Measurements from ENCODE around the gene DPH7. TPM values are rescaled to one million over a fixed set of nuclear protein-coding genes. Genes with fewer than 3 reads are reported as not detected.
"Not testable (repeated sequence)": the region's sequence is repeated elsewhere in the genome, so short reads cannot be mapped to it uniquely, and the experiment has no call there.

DPH7 gene
- total RNA-seq, 1 donor from 2014 or later = 18.0 TPM

- DNase-seq = no peak
- no peak overlapping the region for H3K4me3 ChIP-seq
- H3K27me3 ChIP-seq (ENCODE audit: low read depth) = no peaks in the 10 kb centered on the region
- no peak for TF ChIP-seq CTCF (IDR thresholded peaks at IDR 0.05; ENCODE audit: borderline replicate concordance)
- H3K36me3 ChIP-seq = no peaks in the 10 kb centered on the region
- intact Hi-C loops (cut with micrococcal nuclease) = no loop called here
- H3K4me1 ChIP-seq = no peaks in the 10 kb centered on the region
- no peak overlapping the region for H3K27ac ChIP-seq (replicated peaks)
- H3K9me3 ChIP-seq (replicated peaks) = no peaks in the 10 kb centered on the region
These were observed 54.4 kb downstream of the DPH7 start for GRCh38 chr9:137524161-137524980.

GRCh38 chr9:137522746-137523455 is 55.8 kb downstream of the DPH7 start:
- H3K4me1 ChIP-seq = no peaks in the 10 kb centered on the region
- no peaks in the 10 kb centered on the region for H3K9me3 ChIP-seq (replicated peaks)
- no peak for TF ChIP-seq CTCF (IDR thresholded peaks at IDR 0.05; ENCODE audit: borderline replicate concordance)
- no peak overlapping the region for H3K27ac ChIP-seq (replicated peaks)
- intact Hi-C loops (cut with micrococcal nuclease) = no loop called here
- no peaks in the 10 kb centered on the region for H3K27me3 ChIP-seq (ENCODE audit: low read depth)
- H3K36me3 ChIP-seq = no peaks in the 10 kb centered on the region
- no peak for DNase-seq
- H3K4me3 ChIP-seq = no peak overlapping the region

- H3K4me3 ChIP-seq = no peak overlapping the region
- H3K36me3 ChIP-seq = no peaks in the 10 kb centered on the region
- no peaks in the 10 kb centered on the region for H3K27me3 ChIP-seq (ENCODE audit: low read depth)
- no peaks in the 10 kb centered on the region for H3K4me1 ChIP-seq
- no peak for TF ChIP-seq CTCF (IDR thresholded peaks at IDR 0.05; ENCODE audit: borderline replicate concordance)
- no peak for DNase-seq
- intact Hi-C loops (cut with micrococcal nuclease) = no loop called here
- no peaks in the 10 kb centered on the region for H3K9me3 ChIP-seq (replicated peaks)
- H3K27ac ChIP-seq (replicated peaks) = no peak overlapping the region
These were observed 57.2 kb downstream of the DPH7 start for GRCh38 chr9:137521405-137521985.

- Histone ChIP-seq H3K9me3 (replicated peaks) (no peaks in the 10 kb centered on the region), H3K36me3 (no peaks in the 10 kb centered on the region), H3K4me3 (no peak overlapping the region), H3K4me1 (no peaks in the 10 kb centered on the region), H3K27me3 (ENCODE audit: low read depth) (no peaks in the 10 kb centered on the region), H3K27ac (replicated peaks) (no peak overlapping the region)
- intact Hi-C loops (cut with micrococcal nuclease) = no loop called here
- DNase-seq = no peak
- no peak for TF ChIP-seq CTCF (IDR thresholded peaks at IDR 0.05; ENCODE audit: borderline replicate concordance)
These were observed 57.9 kb downstream of the DPH7 start for GRCh38 chr9:137520614-137521404.

- Histone ChIP-seq H3K27me3 (ENCODE audit: low read depth) (no peaks in the 10 kb centered on the region), H3K36me3 (no peaks in the 10 kb centered on the region), H3K4me1 (no peaks in the 10 kb centered on the region), H3K9me3 (replicated peaks) (no peaks in the 10 kb centered on the region), H3K4me3 (no peak overlapping the region), H3K27ac (replicated peaks) (no peak overlapping the region)
- intact Hi-C loops (cut with micrococcal nuclease) = no loop called here
- TF ChIP-seq CTCF (IDR thresholded peaks at IDR 0.05; ENCODE audit: borderline replicate concordance) = no peak
- DNase-seq = no peak
These were observed 59.2 kb downstream of the DPH7 start for GRCh38 chr9:137519553-137519952.

GRCh38 chr9:137518661-137519459 is 59.9 kb downstream of the DPH7 start:
- H3K4me1 ChIP-seq; DNase-seq; H3K36me3 ChIP-seq; H3K4me3 ChIP-seq; intact Hi-C loops (cut with micrococcal nuclease); H3K9me3 ChIP-seq (replicated peaks); H3K27ac ChIP-seq (replicated peaks); H3K27me3 ChIP-seq (ENCODE audit: low read depth): not testable (repeated sequence)

All from left ventricle myocardium inferior (tissue), 1 donor.